HG02973 (cell line): ENCODE data around the gene IRAK1.

Experiments
- ATAC-seq: cut with Tn5 transposase; IDR thresholded peaks from one replicate; pipeline ENCODE4 v1.9.1; 2021; ENCODE audit warnings: moderate library complexity; ENCODE audit not compliant: unreplicated experiment

IRAK1 gene

GRCh38 chrX:154019633-154020528 lies at the start of gene IRAK1:
Gene IRAK1, minus strand, starts transcription at chrX:154019902. Its CDS starts 90 bp downstream, at chrX:154019812.
- ATAC-seq, result no peak

DNA sequence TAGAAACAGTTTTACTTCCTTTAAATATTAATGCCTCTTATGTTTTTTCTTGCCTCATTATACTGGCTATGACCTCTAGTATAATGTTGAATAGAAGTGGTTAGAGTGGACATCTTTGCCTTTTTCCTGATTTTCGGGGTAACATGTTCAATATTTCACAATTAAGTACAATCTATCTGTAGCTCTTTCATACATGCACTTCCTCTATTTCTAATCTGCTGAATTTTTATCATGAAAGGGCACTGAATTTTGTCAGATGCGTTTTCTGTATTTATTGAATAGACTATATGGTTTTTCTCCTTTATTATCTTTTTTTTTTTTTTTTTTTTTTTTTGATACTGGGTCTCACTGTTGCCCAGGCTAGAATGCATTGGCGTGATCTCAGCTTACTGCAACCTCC lies 48.9 kb upstream of the IRAK1 start:
- no peak for ATAC-seq

DNA sequence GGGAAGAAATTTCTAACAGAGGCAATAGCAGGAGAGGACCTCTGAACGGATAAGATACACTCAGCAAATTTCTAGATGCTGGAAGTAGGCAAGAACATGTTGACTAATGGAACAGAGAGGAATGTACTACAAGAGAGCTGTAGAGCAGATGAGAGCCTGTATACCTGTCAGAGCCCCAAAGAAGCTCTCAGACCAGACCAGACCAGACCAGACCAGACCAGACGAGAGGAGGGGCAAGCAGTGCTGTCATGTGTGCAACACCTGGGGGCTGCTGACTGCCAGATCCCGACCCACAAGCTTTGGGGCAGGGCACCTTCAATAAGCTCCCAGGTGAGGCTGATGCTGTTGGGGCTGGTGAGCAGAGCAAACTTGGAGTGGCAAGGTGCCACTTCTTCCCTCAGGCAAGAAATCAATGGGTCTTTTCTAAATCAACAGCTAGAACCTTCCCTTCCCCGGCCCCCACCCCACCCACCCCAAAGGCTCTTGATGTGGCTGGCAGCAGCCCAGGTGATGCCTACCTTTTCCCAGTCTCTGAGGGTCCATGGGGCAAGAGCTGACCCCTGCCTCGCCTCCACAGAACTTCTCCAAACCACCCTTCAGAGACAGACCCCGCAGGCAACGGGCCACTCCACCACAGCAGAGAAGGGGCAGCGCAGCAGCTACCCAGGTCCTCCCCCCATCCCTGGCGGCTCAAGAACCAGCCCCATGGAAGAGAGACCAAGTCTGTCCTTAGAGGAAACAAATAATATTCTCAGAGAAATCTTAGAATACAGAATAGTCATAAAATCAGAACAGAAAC lies 45.1 kb upstream of the IRAK1 start:
- ATAC-seq, result no peak

GRCh38 chrX:154063234-154063633 lies 43.5 kb upstream of the IRAK1 start:
- ATAC-seq, result no peak

DNA sequence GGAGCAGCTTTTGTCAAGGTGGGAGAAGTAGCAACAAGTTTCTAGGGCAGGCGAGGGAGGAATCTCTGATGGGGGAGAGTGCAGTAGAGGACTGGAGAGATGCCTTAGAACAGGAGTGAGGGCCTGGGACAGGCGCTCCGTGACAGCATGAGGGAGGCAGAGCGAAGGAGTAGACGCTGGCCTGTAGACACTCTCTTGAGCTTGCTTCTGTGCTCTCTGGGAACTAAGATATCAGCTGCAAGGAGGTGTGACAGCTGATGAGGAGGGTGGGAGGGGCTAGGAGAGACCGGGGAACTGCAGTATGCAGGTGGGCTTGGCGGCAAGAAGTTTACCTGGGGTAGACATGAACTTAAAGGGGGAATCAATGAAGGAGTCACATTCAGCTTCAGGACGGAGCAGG lies 42.1 kb upstream of the IRAK1 start:
- no peak for ATAC-seq

- no peak for ATAC-seq
Observed at GRCh38 chrX:154059729-154060245, 40.1 kb upstream of the IRAK1 start.

- ATAC-seq, result no peak
Observed at GRCh38 chrX:154059231-154059630, 39.5 kb upstream of the IRAK1 start.

DNA sequence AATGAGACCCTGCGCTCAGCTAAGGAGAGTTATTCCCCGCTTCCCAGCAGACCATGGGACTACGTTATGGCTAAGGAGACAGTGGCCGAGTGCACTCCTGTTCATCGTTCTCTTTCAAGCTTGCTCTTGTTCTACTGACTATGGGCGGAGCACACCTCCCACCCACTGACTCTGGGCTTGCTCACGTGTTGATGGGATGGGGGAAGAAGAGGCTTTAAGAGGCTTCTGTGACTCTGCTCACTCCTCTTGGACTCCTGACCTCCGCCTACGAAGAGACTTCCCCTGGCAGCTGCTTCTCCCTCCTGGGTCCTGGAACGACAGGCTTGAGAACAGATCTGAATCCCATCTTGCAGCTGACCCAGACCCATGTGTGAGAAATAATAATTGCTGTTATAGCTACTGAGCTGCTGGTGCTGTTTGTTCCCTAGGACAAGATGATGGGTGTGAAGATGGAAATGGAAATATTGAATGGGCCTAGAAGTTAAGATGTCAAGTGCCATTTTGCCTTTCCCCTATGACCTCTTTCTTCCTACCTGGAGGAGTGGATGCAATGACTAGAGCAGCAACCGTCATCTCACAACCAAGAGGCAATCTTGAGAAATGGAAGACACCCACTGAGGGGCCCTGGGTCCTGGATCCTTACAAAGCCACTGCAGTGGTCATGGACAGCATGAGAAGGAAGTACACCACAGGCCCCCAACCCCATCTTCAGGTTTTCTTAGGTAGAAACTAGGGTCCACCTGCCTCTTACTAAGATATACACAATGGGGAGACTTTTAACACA lies 38.7 kb upstream of the IRAK1 start:
- no peak for ATAC-seq

DNA sequence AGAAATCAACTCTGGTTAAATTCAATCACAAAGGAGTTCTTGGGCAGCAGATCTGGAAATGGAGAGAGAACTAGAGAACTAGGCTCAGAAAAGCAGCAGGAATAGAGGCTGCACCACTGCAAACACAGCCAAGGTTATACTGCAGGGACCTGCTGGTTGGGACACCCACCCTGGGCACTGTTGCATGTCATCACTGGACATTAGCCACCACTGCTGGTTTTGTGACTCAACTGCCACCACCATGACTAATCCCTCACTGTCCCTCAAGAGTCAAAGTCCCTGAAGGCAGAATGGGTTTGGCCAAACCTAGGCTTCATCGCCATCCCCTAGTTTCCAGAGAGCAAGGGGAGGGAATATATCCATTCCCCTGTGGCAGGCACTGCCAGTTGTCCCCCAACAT lies 38.1 kb upstream of the IRAK1 start:
- ATAC-seq, result no peak

DNA sequence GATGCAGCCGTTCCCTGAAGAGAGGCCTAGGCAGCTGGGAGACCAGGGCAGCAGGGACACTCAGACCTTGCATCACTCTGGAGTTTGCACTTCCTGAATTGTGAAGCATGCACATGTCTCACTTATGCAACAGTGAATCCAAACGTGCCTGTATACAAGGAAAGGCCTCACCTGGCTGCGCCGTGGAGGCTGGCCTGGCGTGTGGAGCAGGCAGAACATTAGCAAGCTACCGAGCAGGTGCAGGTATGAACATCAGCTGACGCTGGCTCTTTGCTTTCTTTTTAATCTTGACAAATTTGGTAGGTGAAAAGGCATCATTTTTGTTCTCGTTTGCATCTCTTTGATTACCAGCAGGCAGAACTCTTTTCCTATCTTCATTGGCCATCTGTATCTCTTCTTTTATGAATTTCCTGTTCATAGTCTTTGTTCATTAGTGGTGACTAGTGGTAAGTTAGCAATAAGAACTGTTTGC lies 37.1 kb upstream of the IRAK1 start:
- ATAC-seq, result no peak

GRCh38 chrX:154051201-154051810 lies 31.6 kb upstream of the IRAK1 start:
- ATAC-seq, result no peak

DNA sequence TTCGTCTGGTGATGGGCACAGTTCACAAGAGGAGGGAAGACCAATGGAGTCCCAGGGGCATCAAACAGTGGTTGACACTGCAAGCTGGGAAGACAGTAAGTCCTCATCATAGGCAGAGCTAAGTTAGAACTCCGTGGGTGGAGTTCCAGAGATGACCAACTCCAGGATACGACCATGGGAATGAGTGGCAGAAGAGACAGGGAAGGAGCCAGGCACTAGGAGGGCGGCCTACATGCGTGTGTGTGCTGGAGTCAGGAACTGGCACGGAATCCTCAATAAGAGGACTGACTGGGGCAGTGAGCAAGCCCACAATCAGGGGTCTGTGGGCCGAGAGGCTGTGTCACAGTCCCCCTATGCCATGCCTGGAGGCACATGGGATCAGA lies 30.4 kb upstream of the IRAK1 start:
- no peak for ATAC-seq

- ATAC-seq, result no peak
Observed at GRCh38 chrX:154049209-154050112, 29.8 kb upstream of the IRAK1 start.

DNA sequence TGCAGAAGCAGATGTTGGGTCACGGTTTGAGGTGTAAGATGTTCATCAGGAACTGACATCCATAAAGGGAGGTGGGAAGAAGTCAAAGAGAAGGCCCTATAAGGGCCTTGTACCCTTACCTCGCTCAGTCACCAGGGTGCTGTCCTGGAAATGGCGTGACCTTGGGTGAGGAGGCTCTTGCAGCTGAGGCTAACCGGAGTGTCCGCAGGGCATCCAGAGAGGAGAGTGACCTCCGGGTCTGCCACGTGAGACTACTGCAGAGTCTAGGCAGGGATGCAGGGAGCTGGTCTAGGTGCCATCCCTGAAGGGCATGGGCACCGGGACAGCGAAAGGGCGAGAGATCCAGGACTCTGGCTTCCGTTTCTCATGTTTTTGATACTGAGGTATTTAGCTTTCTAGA lies 28.7 kb upstream of the IRAK1 start:
- ATAC-seq, result no peak

- no peak for ATAC-seq
Observed at GRCh38 chrX:154046940-154047610, 27.4 kb upstream of the IRAK1 start.

DNA sequence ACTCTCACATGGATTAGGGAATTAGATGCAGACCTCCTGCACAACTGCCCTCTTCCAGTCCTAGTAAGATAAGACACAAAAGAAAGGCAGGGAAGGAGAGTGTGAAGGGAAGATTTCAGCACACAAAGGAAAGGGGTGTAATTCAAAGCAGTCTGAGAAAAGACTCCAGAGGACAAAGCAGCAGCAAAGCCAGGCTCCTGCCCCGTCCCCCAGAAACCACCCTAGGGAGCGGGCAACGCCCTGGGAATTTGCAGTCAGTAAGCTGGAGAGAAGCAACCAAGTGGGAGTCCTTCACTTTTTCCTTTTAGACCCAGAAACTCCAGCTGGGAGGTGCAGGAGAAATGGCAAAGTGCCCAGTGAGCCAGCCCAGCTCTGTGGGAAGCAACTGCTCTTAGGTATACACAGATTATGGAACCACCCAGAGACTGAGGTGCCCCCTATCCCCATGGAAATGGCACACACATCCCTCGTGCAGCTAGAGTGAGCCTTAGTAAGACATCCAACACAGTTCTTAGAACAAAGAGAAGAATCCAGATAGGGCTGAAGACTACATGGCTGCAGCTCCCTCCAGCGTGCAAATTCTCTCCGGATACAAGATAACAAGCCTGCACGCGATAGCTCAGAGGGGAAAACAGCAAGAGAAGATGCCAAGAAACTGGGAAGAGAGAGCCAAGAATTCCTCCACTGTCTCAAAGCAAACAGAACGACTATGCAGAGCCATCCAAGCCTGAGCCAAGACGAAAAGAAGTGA lies 26.5 kb upstream of the IRAK1 start:
- no peak for ATAC-seq

- no peak for ATAC-seq
Observed at GRCh38 chrX:154044091-154044490, 24.4 kb upstream of the IRAK1 start.
